Fibroblast of skin of right biceps (primary cell): ENCODE measurements around the gene TECTA.
A peak's percentile ranks its signal among the peaks of the same experiment; 100 is the strongest.
"Not testable (repeated sequence)": the region's sequence is repeated elsewhere in the genome, so short reads cannot be mapped to it uniquely, and the experiment has no call there.

ENCODE experiments used
- DNase-seq: peaks from one replicate; pipeline ENCODE4 v3.0.0-alpha.2; 2013

TECTA gene

GRCh38 chr11:121129362-121130340 is 28.6 kb downstream of the TECTA start:
- DNase-seq: no peak

GRCh38 chr11:121131656-121132055 is 30.6 kb downstream of the TECTA start:
- DNase-seq: no peak

GRCh38 chr11:121132211-121132976 is 31.4 kb downstream of the TECTA start:
- DNase-seq: no peak

- DNase-seq: no peak
Observed at GRCh38 chr11:121134741-121135312, 33.8 kb downstream of the TECTA start.

- no peak for DNase-seq
Observed at GRCh38 chr11:121137005-121137404, 36.0 kb downstream of the TECTA start.

- DNase-seq: no peak
Observed at GRCh38 chr11:121138259-121138658, 37.2 kb downstream of the TECTA start.

GRCh38 chr11:121140369-121140768 is 39.3 kb downstream of the TECTA start:
- DNase-seq: no peak

GRCh38 chr11:121141066-121141465 is 40.0 kb downstream of the TECTA start:
- peak; percentile 2 for DNase-seq

- no peak for DNase-seq
Observed at GRCh38 chr11:121143921-121144320, 42.9 kb downstream of the TECTA start.

- DNase-seq: no peak
Observed at GRCh38 chr11:121144723-121145122, 43.7 kb downstream of the TECTA start.

GRCh38 chr11:121145826-121146225 is 44.8 kb downstream of the TECTA start:
- DNase-seq: no peak

GRCh38 chr11:121149116-121149515 is 48.1 kb downstream of the TECTA start:
- DNase-seq: no peak

- no peak for DNase-seq
Observed at GRCh38 chr11:121151207-121151688, 50.2 kb downstream of the TECTA start.

GRCh38 chr11:121152764-121153163 is 51.7 kb downstream of the TECTA start:
- DNase-seq: no peak

GRCh38 chr11:121153472-121153871 is 52.4 kb downstream of the TECTA start:
- DNase-seq: no peak

GRCh38 chr11:121154486-121155314 is 53.7 kb downstream of the TECTA start:
- no peak for DNase-seq

- DNase-seq: no peak
Observed at GRCh38 chr11:121157756-121158155, 56.7 kb downstream of the TECTA start.

- DNase-seq: no peak
Observed at GRCh38 chr11:121159741-121160140, 58.7 kb downstream of the TECTA start.

GRCh38 chr11:121161349-121161917 is 60.4 kb downstream of the TECTA start:
- no peak for DNase-seq

- no peak for DNase-seq
Observed at GRCh38 chr11:121163658-121164308, 62.7 kb downstream of the TECTA start.

GRCh38 chr11:121177629-121178028 is 76.6 kb downstream of the TECTA start:
- DNase-seq: not testable (repeated sequence)
